ENCODE data around the gene PDZD2.

PDZD2 gene

DNA sequence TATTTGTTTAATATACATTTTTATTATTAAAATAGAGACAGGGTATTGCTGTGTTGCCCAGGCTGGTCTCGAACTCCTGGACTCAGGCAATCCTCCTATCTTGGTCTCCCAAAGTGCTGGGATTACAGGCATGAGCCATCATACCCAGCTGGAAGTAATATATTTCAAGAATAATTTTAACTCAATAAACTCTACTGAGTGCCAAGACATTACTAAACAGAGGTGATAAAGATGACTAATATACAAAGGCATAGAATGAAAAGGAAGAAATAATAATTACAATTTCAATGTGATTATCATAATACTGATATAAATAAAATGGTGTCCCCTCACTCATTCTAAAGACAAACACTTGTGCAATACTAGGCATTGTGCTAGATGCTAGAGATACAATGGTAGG, 521.3 kb downstream of the PDZD2 start:
- Mint-ChIP-seq H3K9me3 (no peaks in the 10 kb centered on the region), H3K4me3 (no peak overlapping the region), H3K27ac (no peak overlapping the region), H3K4me1 (ENCODE audit: low read depth) (peaks cover 38% of the 10 kb centered on the region), H3K27me3 (no peaks in the 10 kb centered on the region), H3K36me3 (ENCODE audit: low read depth) (peaks cover 42% of the 10 kb centered on the region)
- DNase-seq = no peak
